Fibroblast of mammary gland (primary cell): ENCODE measurements around the gene PRKX.

ENCODE experiments used
- DNase-seq: peaks from one replicate; pipeline ENCODE4 v3.0.0-alpha.2; 2010; ENCODE audit warnings: low read depth
- H3K4me3 ChIP-seq: 2 replicates; pipeline ENCODE4 v1.5.1; 2011; ENCODE audit warnings: low read depth, mild to moderate bottlenecking, low read length, moderate library complexity; ENCODE audit not compliant: control insufficient read depth
- CTCF ChIP-seq: conservative IDR thresholded peaks from 2 replicates; pipeline ENCODE4 v1.5.1; 2011; ENCODE audit warnings: low read depth, low read length, inconsistent platforms; ENCODE audit not compliant: control insufficient read depth, insufficient read depth

The PRKX gene

GRCh38 chrX:3599802-3600430, 113.5 kb downstream of the PRKX start:
- peak; percentile 53 for DNase-seq
- TF ChIP-seq CTCF, result no peak
- no peak overlapping the region for H3K4me3 ChIP-seq

GRCh38 chrX:3598709-3599108, 114.7 kb downstream of the PRKX start:
- H3K4me3 ChIP-seq, result no peak overlapping the region
- TF ChIP-seq CTCF, result no peak
- DNase-seq, result no peak

GRCh38 chrX:3598046-3598605, 115.3 kb downstream of the PRKX start:
- no peak for TF ChIP-seq CTCF

GRCh38 chrX:3592184-3592583, 121.3 kb downstream of the PRKX start:
- TF ChIP-seq CTCF, result no peak
- no peak for DNase-seq
- no peak overlapping the region for H3K4me3 ChIP-seq

More at GRCh38 chrX:3598046-3598605, 115.3 kb downstream of the PRKX start:
- no peak overlapping the region for H3K4me3 ChIP-seq
- DNase-seq, result no peak

GRCh38 chrX:3589474-3589873, 124.0 kb downstream of the PRKX start:
- no peak for DNase-seq
- no peak overlapping the region for H3K4me3 ChIP-seq
- no peak for TF ChIP-seq CTCF

GRCh38 chrX:3585719-3586118, 127.7 kb downstream of the PRKX start:
- DNase-seq, result no peak
- no peak for TF ChIP-seq CTCF
- no peak overlapping the region for H3K4me3 ChIP-seq

- DNase-seq, result no peak
- no peak overlapping the region for H3K4me3 ChIP-seq
- no peak for TF ChIP-seq CTCF
These were observed 128.9 kb downstream of the PRKX start for GRCh38 chrX:3584415-3584996.
